Body of pancreas (tissue), 4 donors: Measurements from ENCODE around the gene DPP8. TPM values are rescaled to one million over a fixed set of nuclear protein-coding genes. Genes with fewer than 3 reads are reported as not detected.
"Not testable (repeated sequence)": the region's sequence is repeated elsewhere in the genome, so short reads cannot be mapped to it uniquely, and the experiment has no call there.

ENCODE experiments used
- ATAC-seq: fragments of 150-250 bp; one replicate; pipeline ENCODE4 v1.9.1; 2016
- DNase-seq, 4 donors: peaks; one replicate each; pipeline ENCODE4 v3.0.0-alpha.2; 2019
- H3K27ac ChIP-seq, 4 donors: fragments of 200-600 bp; sonication (generic); 1 replicate in 3 of 4; 2 replicates in 1 of 4; pipeline versions ENCODE4 v1.5.1 to v1.6.1; 2016 to 2019; ENCODE audit warnings: mild to moderate bottlenecking in 1 of 4, mixed read lengths in 1 of 4, moderate library complexity in 1 of 4
- H3K27me3 ChIP-seq, 2 donors: fragments of 200-600 bp; sonication (generic); one replicate each; pipeline ENCODE4 v1.6.0; 2016; ENCODE audit warnings: mild to moderate bottlenecking in 1 of 2
- H3K36me3 ChIP-seq, 2 donors: fragments of 200-600 bp; sonication (generic); replicated peaks in 1 of 2; 2 replicates each; pipeline ENCODE4 v1.5.1; 2016; ENCODE audit warnings: low read depth in 2 of 2; ENCODE audit not compliant: insufficient read depth in 1 of 2
- H3K4me1 ChIP-seq: fragments of 200-600 bp; sonication (generic); one replicate; pipeline ENCODE4 v1.6.0; 2016
- H3K4me3 ChIP-seq, 2 donors: fragments of 200-600 bp; sonication (generic); 1 replicate in 1 of 2; 2 replicates in 1 of 2; pipeline ENCODE4 v1.5.1; 2016 to 2019
- H3K9me3 ChIP-seq, 3 donors: fragments of 200-600 bp; sonication (generic); 1 replicate in 2 of 3; 2 replicates in 1 of 3; pipeline ENCODE4 v1.5.1; 2016
- POLR2A ChIP-seq, 3 donors: fragments of 450-650 bp; IDR thresholded peaks; one replicate each; pipeline ENCODE4 v1.6.1; 2016; ENCODE audit warnings: antibody characterized with exemption in 3 of 3, mild to moderate bottlenecking in 2 of 3
- WGBS, 2 donors: methylation state at CpG; one replicate each; pipeline ENCODE4 v1.1.5; 2017; 5-methylcytosine and 5-hydroxymethylcytosine counted together
- intact Hi-C: fragments of 100-400 bp; cut with DNase I; formaldehyde crosslinking; loops from one replicate; pipeline ENCODE4 v1.15.1; 2023
- total RNA-seq, 2 donors: library from RNA; depleted of rRNA; stranded (reverse); fragments of >200 nt; gene quantifications; one replicate each; pipeline ENCODE4 v1.1.0, GENCODE V29; 2016
- TF ChIP-seq, protein P1 (sequence below), 7 experiments: fragments of 450-650 bp in 4 of 7; fragments of 200-600 bp in 3 of 7; sonication (generic) in 3 of 7; IDR thresholded peaks; one replicate each; pipeline ENCODE4 v1.5.1; 2016 to 2019; ENCODE audit warnings: antibody characterized with exemption in 7 of 7

The DPP8 gene
- total RNA-seq, 2 donors from 2014 or later, result 13.0 to 27.4 TPM

- Histone ChIP-seq H3K36me3 (no peaks in the 10 kb centered on the region), H3K4me1 (no peaks in the 10 kb centered on the region), H3K4me3 (no peak overlapping the region), H3K27me3 (no peaks in the 10 kb centered on the region), H3K27ac (no peak overlapping the region), H3K9me3 (no peaks in the 10 kb centered on the region)
- 86 to 90% methylated on average over 5 of the region's 5 CpGs for WGBS, 2 donors
- DNase-seq (no peak), ATAC-seq (no peak)
- TF ChIP-seq POLR2A (IDR thresholded peaks at IDR 0.05), result no peak
- TF ChIP-seq, protein P1, sequence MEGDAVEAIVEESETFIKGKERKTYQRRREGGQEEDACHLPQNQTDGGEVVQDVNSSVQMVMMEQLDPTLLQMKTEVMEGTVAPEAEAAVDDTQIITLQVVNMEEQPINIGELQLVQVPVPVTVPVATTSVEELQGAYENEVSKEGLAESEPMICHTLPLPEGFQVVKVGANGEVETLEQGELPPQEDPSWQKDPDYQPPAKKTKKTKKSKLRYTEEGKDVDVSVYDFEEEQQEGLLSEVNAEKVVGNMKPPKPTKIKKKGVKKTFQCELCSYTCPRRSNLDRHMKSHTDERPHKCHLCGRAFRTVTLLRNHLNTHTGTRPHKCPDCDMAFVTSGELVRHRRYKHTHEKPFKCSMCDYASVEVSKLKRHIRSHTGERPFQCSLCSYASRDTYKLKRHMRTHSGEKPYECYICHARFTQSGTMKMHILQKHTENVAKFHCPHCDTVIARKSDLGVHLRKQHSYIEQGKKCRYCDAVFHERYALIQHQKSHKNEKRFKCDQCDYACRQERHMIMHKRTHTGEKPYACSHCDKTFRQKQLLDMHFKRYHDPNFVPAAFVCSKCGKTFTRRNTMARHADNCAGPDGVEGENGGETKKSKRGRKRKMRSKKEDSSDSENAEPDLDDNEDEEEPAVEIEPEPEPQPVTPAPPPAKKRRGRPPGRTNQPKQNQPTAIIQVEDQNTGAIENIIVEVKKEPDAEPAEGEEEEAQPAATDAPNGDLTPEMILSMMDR (IDR thresholded peaks at IDR 0.05), result no peak
- intact Hi-C loops, result no loop called here
Measured at GRCh38 chr15:65558336-65558735, 40.8 kb upstream of the DPP8 start.

DNA sequence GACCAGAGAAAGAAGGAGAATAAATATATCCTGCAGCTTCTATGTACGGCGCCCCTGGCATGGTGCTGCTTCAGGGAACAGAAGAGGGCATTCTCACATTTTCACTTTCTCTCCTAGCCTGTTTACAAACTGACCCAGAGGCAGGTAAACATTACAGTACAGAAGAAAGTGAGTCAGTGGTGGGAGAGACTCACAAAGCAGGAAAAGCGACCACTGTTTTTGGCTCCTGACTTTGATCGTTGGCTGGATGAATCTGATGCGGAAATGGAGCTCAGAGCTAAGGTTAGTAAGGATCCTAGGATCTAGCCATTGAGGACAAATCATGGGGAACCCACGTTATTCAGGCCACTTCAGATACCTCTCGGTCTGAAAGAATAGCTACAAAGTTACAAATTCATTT lies 39.1 kb upstream of the DPP8 start:
- Histone ChIP-seq H3K9me3 (no peaks in the 10 kb centered on the region), H3K4me1 (no peaks in the 10 kb centered on the region), H3K36me3 (no peaks in the 10 kb centered on the region), H3K27me3 (no peaks in the 10 kb centered on the region), H3K4me3 (no peak overlapping the region), H3K27ac (no peak overlapping the region)
- no peak for ATAC-seq
- intact Hi-C loops, result no loop called here
- WGBS, 2 donors, result 94% methylated on average over 7 of the region's 7 CpGs
- TF ChIP-seq POLR2A (IDR thresholded peaks at IDR 0.05), result no peak
- TF ChIP-seq, protein P1 (IDR thresholded peaks at IDR 0.05), result no peak
- DNase-seq, result no peak

DNA sequence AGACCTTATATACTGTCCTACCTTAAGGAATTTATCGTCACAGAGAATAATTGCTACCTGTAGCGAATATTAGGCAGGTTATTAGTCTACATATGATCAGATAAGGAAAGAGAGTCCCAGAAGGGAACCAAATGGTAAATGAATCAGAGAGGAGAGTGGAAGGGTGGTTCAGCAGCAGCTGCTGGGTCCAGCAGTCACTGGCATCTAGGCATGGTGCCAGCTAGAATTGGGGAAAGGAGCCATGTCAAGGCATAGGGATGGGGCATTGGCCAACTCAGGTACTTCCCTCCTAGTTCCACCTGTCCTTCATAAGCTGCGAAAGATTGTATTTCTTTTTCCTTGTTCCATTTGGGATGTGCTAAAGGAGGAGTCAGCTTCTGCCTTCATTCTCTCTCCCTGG lies 36.2 kb upstream of the DPP8 start:
- TF ChIP-seq POLR2A (IDR thresholded peaks at IDR 0.05), result no peak
- TF ChIP-seq, protein P1 (IDR thresholded peaks at IDR 0.05), result no peak
- Histone ChIP-seq H3K9me3 (no peaks in the 10 kb centered on the region), H3K27me3 (no peaks in the 10 kb centered on the region), H3K4me1 (peaks cover 18% of the 10 kb centered on the region), H3K27ac (no peak overlapping the region), H3K4me3 (no peak overlapping the region), H3K36me3 (no peaks in the 10 kb centered on the region)
- ATAC-seq (no peak), DNase-seq (no peak)
- WGBS, 2 donors, result 92 to 98% methylated on average over 3 of the region's 3 CpGs
- intact Hi-C loops, result no loop called here

DNA sequence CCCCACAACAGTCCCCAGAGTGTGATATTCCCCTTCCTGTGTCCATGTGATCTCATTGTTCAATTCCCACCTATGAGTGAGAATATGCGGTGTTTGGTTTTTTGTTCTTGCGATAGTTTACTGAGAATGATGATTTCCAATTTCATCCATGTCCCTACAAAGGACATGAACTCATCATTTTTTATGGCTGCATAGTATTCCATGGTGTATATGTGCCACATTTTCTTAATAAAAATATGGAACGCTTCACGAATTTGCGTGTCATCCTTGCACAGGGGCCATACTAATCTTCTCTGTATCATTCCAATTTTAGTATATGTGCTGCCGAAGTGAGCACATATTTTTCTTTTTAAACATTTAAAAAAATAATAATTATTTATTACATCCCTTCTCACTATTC lies 35.4 kb upstream of the DPP8 start:
- H3K27ac ChIP-seq, H3K4me3 ChIP-seq, ATAC-seq, H3K9me3 ChIP-seq, H3K36me3 ChIP-seq, H3K27me3 ChIP-seq, intact Hi-C loops, DNase-seq: not testable (repeated sequence)
- peaks cover 18% of the 10 kb centered on the region for H3K4me1 ChIP-seq
- WGBS, 2 donors, result 98 to 99% methylated on average over 4 to 5 of the region's 6 CpGs

GRCh38 chr15:65551183-65551582 lies 33.7 kb upstream of the DPP8 start:
- no peak for TF ChIP-seq POLR2A (IDR thresholded peaks at IDR 0.05)
- TF ChIP-seq, protein P1 (IDR thresholded peaks at IDR 0.05), result no peak
- intact Hi-C loops, result no loop called here
- Histone ChIP-seq H3K9me3 (no peaks in the 10 kb centered on the region), H3K27ac (peak overlapping the region in 3 of 4 donors; percentile 4 to 58 (median 33)), H3K4me1 (peaks cover 18% of the 10 kb centered on the region), H3K27me3 (no peaks in the 10 kb centered on the region), H3K4me3 (no peak overlapping the region), H3K36me3 (no peaks in the 10 kb centered on the region)
- WGBS, 2 donors, result 25 to 39% methylated on average over 2 of the region's 2 CpGs
- ATAC-seq (no peak), DNase-seq (no peak)
